HCT116 (cell line): ENCODE results near the gene CLEC16A. TPM values are rescaled to one million over a fixed set of nuclear protein-coding genes. Genes with fewer than 3 reads are reported as not detected.

Experiments
- ATAC-seq: fragments of 200-7000 bp; cut with Tn5 transposase; 2 replicates; pipeline ENCODE4 v1.9.1; 2020; ENCODE audit warnings: mild to moderate bottlenecking, moderate library complexity
- BruUV-seq: library from RNA; stranded (reverse); fragments of 400-500 nt; replicated peaks from 2 replicates; lab custom pipeline; 2021; lab: Mats Ljungman, UMichigan
- CTCF ChIA-PET: fragments of 300-600 bp; sonication (Branson Sonifier 250); formaldehyde crosslinking; loops from one replicate; lab custom pipeline; 2021; ENCODE audit warnings: antibody characterized with exemption; lab: Charles Lee
- POLR2A ChIA-PET: fragments of 300-600, 350-600 bp; sonication (Branson Sonifier 250); formaldehyde crosslinking; loops from one replicate; lab custom pipeline; 2021; ENCODE audit warnings: antibody characterized with exemption; lab: Charles Lee
- RAD21 ChIA-PET, 2 experiments: fragments of 300-600 bp; sonication (Branson Sonifier 250); formaldehyde crosslinking; loops; one replicate each; lab custom pipeline; 2023; ENCODE audit warnings: low total read pairs in 2 of 2; ENCODE audit not compliant: uncharacterized antibody in 2 of 2, unreplicated experiment in 2 of 2, low non-redundant PET in 1 of 2; lab: Charles Lee
- DNase-seq: peaks from one replicate; pipeline ENCODE4 v3.0.0-alpha.2; 2010; ENCODE audit warnings: low read depth, low spot score
- H2AFZ ChIP-seq: fragments of 200-600 bp; shearing (Covaris generic), sonication (generic); 2 replicates; pipeline ENCODE4 v1.6.1; 2017; ENCODE audit warnings: low read depth, mixed run types, mixed read lengths, antibody characterized with exemption, low read length; ENCODE audit not compliant: poor library complexity, severe bottlenecking
- H3K27ac ChIP-seq: 2 replicates; pipeline ENCODE4 v1.5.1; 2012; ENCODE audit warnings: low read depth, low read length
- H3K27me3 ChIP-seq: fragments of 200-600 bp; sonication (generic); 2 replicates; pipeline ENCODE4 v1.6.1; 2016; ENCODE audit warnings: mixed run types, low read length, mixed read lengths; ENCODE audit not compliant: insufficient read depth
- H3K36me3 ChIP-seq, 2 experiments: fragments of 200-500 bp in 1 of 2; fragments of 200-600 bp in 1 of 2; sonication (Bioruptor generic) in 1 of 2; sonication (generic) in 1 of 2; 2 replicates each; pipeline versions ENCODE4 v1.5.1 to v1.6.1; 2014 to 2016; ENCODE audit warnings: low read length in 2 of 2, inconsistent platforms in 1 of 2, mixed read lengths in 1 of 2, mixed run types in 1 of 2; ENCODE audit not compliant: insufficient read depth in 2 of 2, control insufficient read depth in 1 of 2
- H3K4me1 ChIP-seq, 2 experiments: fragments of 200-600 bp in 1 of 2; sonication (generic) in 1 of 2; 2 replicates each; pipeline versions ENCODE4 v1.5.1 to v1.6.1; 2012 to 2017; ENCODE audit warnings: low read length in 2 of 2, inconsistent platforms in 1 of 2, mild to moderate bottlenecking in 1 of 2, mixed read lengths in 1 of 2, mixed run types in 1 of 2, moderate library complexity in 1 of 2; ENCODE audit not compliant: insufficient read depth in 2 of 2, control insufficient read depth in 1 of 2
- H3K4me2 ChIP-seq: fragments of 200-600 bp; sonication (generic); 2 replicates; pipeline ENCODE4 v1.6.1; 2017; ENCODE audit warnings: mixed run types, low read length, mixed read lengths
- H3K4me3 ChIP-seq, 2 experiments: fragments of 200-600 bp in 1 of 2; sonication (generic) in 1 of 2; replicated peaks in 1 of 2; 2 replicates each; pipeline ENCODE4 v1.5.1; 2011 to 2016; ENCODE audit warnings: low read length in 2 of 2, control low read depth in 1 of 2, low read depth in 1 of 2, mild to moderate bottlenecking in 1 of 2, mixed read lengths in 1 of 2, mixed run types in 1 of 2
- H3K79me2 ChIP-seq: fragments of 200-600 bp; sonication (generic); 2 replicates; pipeline ENCODE4 v1.6.1; 2017; ENCODE audit warnings: mild to moderate bottlenecking, mixed run types, low read length, moderate library complexity, mixed read lengths; ENCODE audit not compliant: insufficient read depth
- H3K9ac ChIP-seq: fragments of 200-600 bp; sonication (generic); 2 replicates; pipeline ENCODE4 v1.6.1; 2016; ENCODE audit warnings: low read length, mixed read lengths
- H3K9me2 ChIP-seq: fragments of 200-600 bp; sonication (generic), shearing (Covaris generic); 2 replicates; pipeline ENCODE4 v1.6.1; 2017; ENCODE audit warnings: mixed run types, mild to moderate bottlenecking, moderate library complexity; ENCODE audit not compliant: insufficient read depth
- H3K9me3 ChIP-seq, 2 experiments: fragments of 200-500 bp in 1 of 2; fragments of 200-600 bp in 1 of 2; sonication (Bioruptor generic) in 1 of 2; sonication (generic) in 1 of 2; 2 replicates each; pipeline ENCODE4 v1.6.1; 2014 to 2017; ENCODE audit warnings: low read length in 2 of 2, mixed read lengths in 2 of 2, inconsistent platforms in 1 of 2, low read depth in 1 of 2, mild to moderate bottlenecking in 1 of 2, mixed run types in 1 of 2, moderate library complexity in 1 of 2; ENCODE audit not compliant: control insufficient read depth in 1 of 2, insufficient read depth in 1 of 2
- H4K20me1 ChIP-seq: fragments of 200-600 bp; sonication (generic), shearing (Covaris generic); 2 replicates; pipeline ENCODE4 v1.6.1; 2017; ENCODE audit warnings: mixed run types, mild to moderate bottlenecking, moderate library complexity; ENCODE audit not compliant: insufficient read depth
- ATF3 ChIP-seq: IDR thresholded peaks from 2 replicates; pipeline ENCODE4 v1.6.1; 2012
- CBX3 ChIP-seq: IDR thresholded peaks from 2 replicates; pipeline ENCODE4 v1.6.1; 2012; ENCODE audit warnings: low read depth
- CTCF ChIP-seq, 3 experiments: fragments of 200-600 bp in 1 of 3; sonication (generic) in 1 of 3; IDR thresholded peaks in 2 of 3; conservative IDR thresholded peaks in 1 of 3; 2 replicates each; pipeline ENCODE4 v1.5.1; 2012 to 2017; ENCODE audit warnings: low read depth in 2 of 3, low read length in 2 of 3, antibody characterized with exemption in 1 of 3, borderline replicate concordance in 1 of 3, control low read depth in 1 of 3, mild to moderate bottlenecking in 1 of 3, mixed read lengths in 1 of 3, mixed run types in 1 of 3, moderate library complexity in 1 of 3; ENCODE audit not compliant: insufficient read depth in 1 of 3
- EGR1 ChIP-seq: IDR thresholded peaks from 2 replicates; pipeline ENCODE4 v1.6.1; 2012; ENCODE audit warnings: low read depth
- ELF1 ChIP-seq: IDR thresholded peaks from 2 replicates; pipeline ENCODE4 v1.6.1; 2012; ENCODE audit warnings: low read depth, borderline replicate concordance
- EZH2phosphoT487 ChIP-seq: fragments of 200-600 bp; IDR thresholded peaks from 2 replicates; pipeline ENCODE4 v1.6.1; 2018; ENCODE audit warnings: antibody characterized with exemption, borderline replicate concordance
- FOSL1 ChIP-seq: IDR thresholded peaks from 2 replicates; pipeline ENCODE4 v1.6.1; 2012; ENCODE audit warnings: low read depth
- JUND ChIP-seq: IDR thresholded peaks from 2 replicates; pipeline ENCODE4 v1.6.1; 2012
- MAX ChIP-seq: IDR thresholded peaks from 2 replicates; pipeline ENCODE4 v1.6.1; 2012
- POLR2A ChIP-seq: IDR thresholded peaks from 2 replicates; pipeline ENCODE4 v1.7.0; 2011; ENCODE audit warnings: borderline replicate concordance; ENCODE audit not compliant: insufficient read depth, insufficient read length; ENCODE audit errors: extremely low read depth
- POLR2AphosphoS5 ChIP-seq: IDR thresholded peaks from 2 replicates; pipeline ENCODE4 v1.6.1; 2011; ENCODE audit warnings: mild to moderate bottlenecking, low read depth, low read length, moderate library complexity
- RAD21 ChIP-seq: IDR thresholded peaks from 2 replicates; pipeline ENCODE4 v1.6.1; 2012; ENCODE audit warnings: low read depth, mild to moderate bottlenecking
- REST ChIP-seq: IDR thresholded peaks from 2 replicates; pipeline ENCODE4 v1.6.1; 2012; ENCODE audit warnings: low read depth
- SP1 ChIP-seq: IDR thresholded peaks from 2 replicates; pipeline ENCODE4 v1.6.1; 2012; ENCODE audit warnings: low read depth
- SRF ChIP-seq: IDR thresholded peaks from 2 replicates; pipeline ENCODE4 v1.6.1; 2012; ENCODE audit warnings: low read depth
- TCF7L2 ChIP-seq: IDR thresholded peaks from 2 replicates; pipeline ENCODE4 v1.7.0; 2011; ENCODE audit warnings: borderline replicate concordance, inconsistent platforms; ENCODE audit not compliant: insufficient read depth, insufficient read length; ENCODE audit errors: extremely low read depth
- ZBTB33 ChIP-seq: IDR thresholded peaks from 2 replicates; pipeline ENCODE4 v1.6.1; 2011; ENCODE audit warnings: mild to moderate bottlenecking, low read length, moderate library complexity; ENCODE audit not compliant: insufficient replicate concordance; ENCODE audit errors: extremely low read depth
- ZFX ChIP-seq: fragments of 450-650 bp; IDR thresholded peaks from 2 replicates; pipeline ENCODE4 v1.6.1; 2017
- ZNF274 ChIP-seq: fragments of 200-500 bp; sonication (Bioruptor generic); IDR thresholded peaks from 2 replicates; pipeline ENCODE4 v1.6.1; 2014; ENCODE audit warnings: mild to moderate bottlenecking, low read depth, low read length, inconsistent platforms
- intact Hi-C: fragments of 100-400 bp; cut with micrococcal nuclease; formaldehyde crosslinking; loops from 2 replicates; pipeline ENCODE4 v1.10.0; 2022
- total RNA-seq: library from RNA; stranded (reverse); gene quantifications from one replicate; pipeline ENCODE4 v1.2.1, GENCODE V29; 2021; ENCODE audit not compliant: unreplicated experiment

CLEC16A gene
- total RNA-seq, 1 experiment from 2014 or later = 18.0 TPM

- ATAC-seq = no peak
- no TSS peak for BruUV-seq
- Histone ChIP-seq H3K9me2 (no peaks in the 10 kb centered on the region), H3K4me1 (peaks cover 0 to 3% of the 10 kb centered on the region in 2 experiments; a peak in 1 of 4 replicates), H3K27ac (no peak overlapping the region), H3K27me3 (no peaks in the 10 kb centered on the region), H3K79me2 (no peaks in the 10 kb centered on the region), H3K9ac (no peak overlapping the region), H3K36me3 (peaks cover 2 to 11% of the 10 kb centered on the region in 2 experiments; a peak in 2 of 4 replicates), H3K9me3 (no peaks in the 10 kb centered on the region), H3K4me2 (no peak overlapping the region), H3K4me3 (no peak overlapping the region), H2AFZ (no peak overlapping the region), H4K20me1 (no peaks in the 10 kb centered on the region)
- ChIA-PET RAD21 (no interaction called here), CTCF (interaction anchor here (0.7 to 1.3 kb wide), 3 partner anchors 14 to 428 kb away, joined by 3 read pairs; partner anchors contain the start of gene SOCS1), POLR2A (interaction anchor here (1.9 kb wide), 1 partner anchor 288 kb away, joined by 8 read pairs; the partner anchor contains the start of gene SOCS1)
- intact Hi-C loops = loop anchor here (10.0 kb wide), 1 partner anchor 747 kb away; no protein-coding TSS in a partner anchor
- TF ChIP-seq FOSL1 (no peak), ELF1 (no peak), ATF3 (no peak), SRF (no peak), CTCF (IDR thresholded peaks at IDR 0.05 in 2 of 3, conservative IDR thresholded peaks at IDR 0.05 in 1 of 3; ENCODE audit: borderline replicate concordance in 1 of 3, insufficient read depth in 1 of 3, low read depth in 2 of 3, low read length in 2 of 3) (no peak), MAX (no peak), RAD21 (no peak), EGR1 (no peak), JUND (no peak), ZFX (no peak), POLR2AphosphoS5 (no peak), ZBTB33 (no peak), EZH2phosphoT487 (no peak), CBX3 (no peak), TCF7L2 (no peak), SP1 (no peak), ZNF274 (no peak), REST (no peak), POLR2A (no peak)
- DNase-seq = no peak
These were observed 23.6 kb downstream of the CLEC16A start for GRCh38 chr16:10967986-10968385.
